Measurements from ENCODE around the gene CERS3.

GRCh38 chr15:100520132-100520921 is 8.4 kb downstream of the CERS3 start:
- TF ChIP-seq, protein P1, sequence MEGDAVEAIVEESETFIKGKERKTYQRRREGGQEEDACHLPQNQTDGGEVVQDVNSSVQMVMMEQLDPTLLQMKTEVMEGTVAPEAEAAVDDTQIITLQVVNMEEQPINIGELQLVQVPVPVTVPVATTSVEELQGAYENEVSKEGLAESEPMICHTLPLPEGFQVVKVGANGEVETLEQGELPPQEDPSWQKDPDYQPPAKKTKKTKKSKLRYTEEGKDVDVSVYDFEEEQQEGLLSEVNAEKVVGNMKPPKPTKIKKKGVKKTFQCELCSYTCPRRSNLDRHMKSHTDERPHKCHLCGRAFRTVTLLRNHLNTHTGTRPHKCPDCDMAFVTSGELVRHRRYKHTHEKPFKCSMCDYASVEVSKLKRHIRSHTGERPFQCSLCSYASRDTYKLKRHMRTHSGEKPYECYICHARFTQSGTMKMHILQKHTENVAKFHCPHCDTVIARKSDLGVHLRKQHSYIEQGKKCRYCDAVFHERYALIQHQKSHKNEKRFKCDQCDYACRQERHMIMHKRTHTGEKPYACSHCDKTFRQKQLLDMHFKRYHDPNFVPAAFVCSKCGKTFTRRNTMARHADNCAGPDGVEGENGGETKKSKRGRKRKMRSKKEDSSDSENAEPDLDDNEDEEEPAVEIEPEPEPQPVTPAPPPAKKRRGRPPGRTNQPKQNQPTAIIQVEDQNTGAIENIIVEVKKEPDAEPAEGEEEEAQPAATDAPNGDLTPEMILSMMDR (IDR thresholded peaks at IDR 0.05): no peak
- TF ChIP-seq POLR2A (IDR thresholded peaks at IDR 0.05): no peak

Data from lower leg skin (tissue), 3 donors.